Adrenal gland (tissue), 5 donors: ENCODE results near the gene ZDHHC14.

ENCODE experiments used
- POLR2A ChIP-seq, 2 donors: fragments of 450-650 bp; IDR thresholded peaks; one replicate each; pipeline ENCODE4 v1.6.1; 2017; ENCODE audit warnings: antibody characterized with exemption in 2 of 2, mild to moderate bottlenecking in 2 of 2, moderate library complexity in 1 of 2
- TF ChIP-seq, protein P1 (sequence below), 6 experiments: fragments of 450-650 bp in 4 of 6; fragments of 200-600 bp in 2 of 6; sonication (generic) in 1 of 6; IDR thresholded peaks; 1 replicate in 5 of 6; 2 replicates in 1 of 6; pipeline versions ENCODE4 v1.5.1 to v1.8.0; 2016 to 2021; ENCODE audit warnings: antibody characterized with exemption in 6 of 6, mild to moderate bottlenecking in 2 of 6, moderate library complexity in 1 of 6
- donor health status: DM: no; HTN: no; CAD: no.

- TF ChIP-seq, protein P1, sequence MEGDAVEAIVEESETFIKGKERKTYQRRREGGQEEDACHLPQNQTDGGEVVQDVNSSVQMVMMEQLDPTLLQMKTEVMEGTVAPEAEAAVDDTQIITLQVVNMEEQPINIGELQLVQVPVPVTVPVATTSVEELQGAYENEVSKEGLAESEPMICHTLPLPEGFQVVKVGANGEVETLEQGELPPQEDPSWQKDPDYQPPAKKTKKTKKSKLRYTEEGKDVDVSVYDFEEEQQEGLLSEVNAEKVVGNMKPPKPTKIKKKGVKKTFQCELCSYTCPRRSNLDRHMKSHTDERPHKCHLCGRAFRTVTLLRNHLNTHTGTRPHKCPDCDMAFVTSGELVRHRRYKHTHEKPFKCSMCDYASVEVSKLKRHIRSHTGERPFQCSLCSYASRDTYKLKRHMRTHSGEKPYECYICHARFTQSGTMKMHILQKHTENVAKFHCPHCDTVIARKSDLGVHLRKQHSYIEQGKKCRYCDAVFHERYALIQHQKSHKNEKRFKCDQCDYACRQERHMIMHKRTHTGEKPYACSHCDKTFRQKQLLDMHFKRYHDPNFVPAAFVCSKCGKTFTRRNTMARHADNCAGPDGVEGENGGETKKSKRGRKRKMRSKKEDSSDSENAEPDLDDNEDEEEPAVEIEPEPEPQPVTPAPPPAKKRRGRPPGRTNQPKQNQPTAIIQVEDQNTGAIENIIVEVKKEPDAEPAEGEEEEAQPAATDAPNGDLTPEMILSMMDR (IDR thresholded peaks at IDR 0.05), result no peak
- no peak for TF ChIP-seq POLR2A (IDR thresholded peaks at IDR 0.05)
These were observed 232.1 kb downstream of the ZDHHC14 start for GRCh38 chr6:157613011-157613522.
